Measurements from ENCODE around the gene EML5. TPM values are rescaled to one million over a fixed set of nuclear protein-coding genes. Genes with fewer than 3 reads are reported as not detected.
"Not testable (repeated sequence)": the region's sequence is repeated elsewhere in the genome, so short reads cannot be mapped to it uniquely, and the experiment has no call there.

Gene EML5
- total RNA-seq, 2 donors from 2014 or later, result 1.1 to 1.4 TPM

DNA sequence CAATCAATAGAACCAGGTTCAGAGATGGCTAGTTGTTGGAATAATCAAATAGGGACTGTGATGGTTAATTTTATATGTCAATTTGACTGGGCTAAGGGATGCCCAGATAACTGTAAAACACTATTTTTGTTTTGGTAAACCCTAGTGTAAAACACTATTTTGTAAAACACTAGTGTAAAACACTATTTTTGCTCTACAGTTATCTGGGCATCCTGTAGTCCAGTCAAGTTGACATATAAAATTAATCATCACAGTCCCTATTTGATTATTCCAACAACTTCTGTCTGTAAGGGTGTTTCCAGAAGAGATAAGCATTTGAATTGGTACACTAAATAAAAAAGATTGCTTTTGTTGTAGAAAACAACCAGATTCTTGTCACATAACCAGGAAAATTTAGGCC is 15.6 kb upstream of the EML5 start:
- DNase-seq (ENCODE audit: low spot score), result no peak
- intact Hi-C loops (cut with DNase I), result no loop called here

DNA sequence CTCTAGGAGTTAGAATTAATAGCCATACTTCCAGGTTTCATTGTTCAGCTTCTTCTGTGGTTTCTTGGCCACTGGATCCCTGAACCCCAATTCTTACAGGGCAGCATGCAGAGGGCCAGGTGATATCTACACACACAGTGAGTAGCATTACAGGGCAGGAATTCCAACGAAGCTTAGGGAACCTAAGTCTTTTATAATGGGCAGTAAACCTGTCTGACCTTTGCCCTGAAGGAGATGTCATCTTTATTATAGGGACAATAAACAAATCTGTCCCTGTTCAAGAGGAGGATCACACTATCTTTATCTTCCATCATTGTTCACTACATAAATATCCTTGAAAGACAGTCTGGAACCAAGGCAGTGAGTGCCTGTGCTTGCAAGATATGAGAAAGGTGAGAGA is 11.7 kb upstream of the EML5 start:
- intact Hi-C loops (cut with DNase I), result no loop called here
- no peak for DNase-seq (ENCODE audit: low spot score)

DNA sequence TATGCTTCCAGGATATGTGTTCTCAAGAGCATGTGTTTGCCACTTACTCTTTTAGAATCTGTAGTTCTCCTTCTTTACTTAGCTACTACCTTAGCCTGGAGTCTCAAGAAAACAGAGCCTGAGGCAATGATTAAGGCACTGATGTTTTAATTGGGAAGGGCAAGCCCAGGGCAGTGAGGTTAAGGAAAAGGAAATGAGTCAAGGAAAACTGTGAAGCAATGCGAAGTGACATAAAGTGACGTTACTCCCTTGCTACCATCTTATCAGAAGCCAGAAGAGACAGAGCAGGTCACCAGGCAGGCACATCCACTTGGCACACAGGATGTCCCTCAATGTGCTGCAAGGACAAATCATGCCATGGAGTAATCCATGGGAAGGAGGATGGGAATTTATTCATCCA is 11.3 kb upstream of the EML5 start:
- intact Hi-C loops (cut with DNase I), result no loop called here

DNA sequence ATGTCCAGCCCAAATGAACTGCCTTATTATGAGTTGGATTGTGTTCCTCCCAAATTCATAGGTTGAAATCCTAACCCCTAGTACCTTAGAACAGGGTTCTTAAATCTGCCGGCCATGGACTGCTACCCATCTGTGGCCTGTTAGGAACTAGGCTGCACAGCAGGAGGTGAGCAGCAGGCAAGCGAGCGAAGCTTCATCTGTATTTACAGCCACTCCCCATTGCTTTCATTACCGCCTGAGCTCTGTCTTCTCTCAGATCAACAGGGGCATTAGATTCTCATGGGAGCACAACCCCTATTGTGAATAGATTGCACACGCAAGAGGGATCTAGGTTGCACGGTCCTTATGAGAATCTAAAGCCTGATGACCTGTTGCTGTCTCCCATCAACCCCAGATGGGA is 9.8 kb upstream of the EML5 start:
- intact Hi-C loops (cut with DNase I), result no loop called here
- no peak for DNase-seq (ENCODE audit: low spot score)

More for the DNA sequence above, 11.3 kb upstream of the EML5 start:
- no peak for DNase-seq (ENCODE audit: low spot score)

DNA sequence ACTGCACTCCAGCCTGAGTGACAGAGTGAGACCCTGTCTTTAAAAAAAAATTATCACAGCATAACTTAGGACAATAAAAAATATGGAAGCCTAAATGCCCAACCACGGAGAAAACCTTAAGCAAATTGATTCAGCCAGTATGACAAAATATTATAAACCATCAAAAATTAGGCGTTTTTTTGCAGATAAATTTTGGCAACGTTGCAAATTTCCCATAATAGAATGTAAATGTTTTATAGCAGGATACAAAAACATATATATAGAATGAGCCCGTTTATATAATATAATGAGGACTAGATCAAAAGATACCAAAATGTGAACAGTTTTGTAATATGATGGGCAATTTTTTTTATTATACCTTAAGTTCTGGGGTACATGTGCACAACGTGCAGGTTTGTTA is 6.8 kb upstream of the EML5 start:
- intact Hi-C loops (cut with DNase I), result no loop called here
- DNase-seq (ENCODE audit: low spot score), result no peak

DNA sequence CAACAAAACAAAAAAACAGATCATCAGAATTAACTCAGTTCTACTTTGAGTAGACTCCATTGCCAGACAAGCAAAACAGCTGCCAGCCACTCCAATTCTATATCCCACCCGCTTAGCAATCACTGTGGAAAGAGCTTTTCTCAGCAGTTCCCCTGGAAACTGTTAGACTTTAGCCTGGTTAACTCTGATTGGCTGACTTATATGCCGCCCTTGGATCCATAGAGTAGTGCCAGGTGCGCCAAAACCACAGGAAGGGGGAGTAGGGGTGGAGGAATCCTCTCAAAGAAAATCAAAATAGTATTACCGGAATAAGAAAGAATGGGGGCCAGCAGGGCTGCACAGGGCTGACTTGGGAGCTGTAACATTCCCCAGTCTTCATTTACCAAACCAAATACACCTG is 5.4 kb upstream of the EML5 start:
- DNase-seq (ENCODE audit: low spot score), result peak; percentile 58
- intact Hi-C loops (cut with DNase I), result no loop called here

DNA sequence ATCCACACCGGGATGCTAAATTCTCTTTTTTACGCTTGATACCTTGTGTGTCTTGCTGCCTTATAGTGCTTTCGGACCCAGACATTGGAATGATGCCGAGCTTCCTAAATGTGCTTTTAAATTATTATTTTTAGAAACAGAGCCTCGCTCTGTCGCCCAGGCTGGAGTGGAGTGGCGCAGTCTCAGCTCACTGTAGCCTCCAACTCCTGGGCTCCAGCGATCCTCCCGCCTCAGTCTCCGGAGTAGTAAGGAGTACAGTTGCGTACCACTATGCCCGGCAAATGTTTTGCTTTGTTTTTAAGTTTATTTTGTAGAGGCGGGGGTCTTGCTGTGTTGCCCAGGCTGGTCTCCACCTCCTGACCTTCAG is 489 bp upstream of the EML5 start:
- intact Hi-C loops (cut with DNase I), result no loop called here
- DNase-seq (ENCODE audit: low spot score), result no peak

DNA sequence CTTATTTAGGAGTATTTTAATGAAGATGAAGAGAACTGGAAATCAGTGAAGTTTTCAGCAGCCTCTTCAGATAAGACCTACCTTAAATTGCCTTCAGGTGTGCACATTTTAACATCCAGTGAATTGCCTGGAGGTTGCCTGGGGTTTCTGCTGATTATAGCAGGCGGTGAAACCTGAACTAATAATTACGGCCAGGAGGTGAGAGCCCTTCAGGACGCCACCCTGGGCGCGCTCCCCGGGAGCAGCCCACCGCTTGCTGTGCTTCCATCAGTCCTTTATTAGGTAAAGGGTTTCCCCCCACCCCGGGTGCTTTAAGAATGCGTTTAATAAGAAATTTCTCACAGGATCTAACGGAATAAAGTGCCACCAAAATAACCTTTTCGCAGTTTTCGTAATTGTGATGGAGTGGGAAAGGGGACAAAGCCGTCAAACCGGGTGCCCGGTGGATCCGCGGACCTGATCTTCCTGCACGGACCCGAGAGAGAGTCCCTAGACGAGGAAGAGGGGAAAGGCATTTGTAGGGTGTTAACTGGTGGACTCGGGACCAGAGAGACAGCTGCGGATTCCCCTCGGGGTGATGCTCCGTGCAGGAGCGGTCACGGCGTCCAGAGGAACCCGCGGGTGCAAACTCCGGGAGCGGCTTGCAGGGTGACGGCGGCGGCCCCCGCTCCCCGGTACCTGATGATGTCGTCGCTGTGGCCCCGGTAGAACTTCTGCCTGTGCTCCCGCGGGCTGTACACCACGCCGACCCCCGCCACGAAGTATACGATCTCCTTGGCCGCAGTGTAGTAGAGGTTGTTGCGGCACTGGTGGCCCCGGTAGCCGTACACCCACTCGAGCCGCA is 902 bp downstream of the EML5 start:
- peak; percentile 83 for DNase-seq (ENCODE audit: low spot score)
- intact Hi-C loops (cut with DNase I), result no loop called here

DNA sequence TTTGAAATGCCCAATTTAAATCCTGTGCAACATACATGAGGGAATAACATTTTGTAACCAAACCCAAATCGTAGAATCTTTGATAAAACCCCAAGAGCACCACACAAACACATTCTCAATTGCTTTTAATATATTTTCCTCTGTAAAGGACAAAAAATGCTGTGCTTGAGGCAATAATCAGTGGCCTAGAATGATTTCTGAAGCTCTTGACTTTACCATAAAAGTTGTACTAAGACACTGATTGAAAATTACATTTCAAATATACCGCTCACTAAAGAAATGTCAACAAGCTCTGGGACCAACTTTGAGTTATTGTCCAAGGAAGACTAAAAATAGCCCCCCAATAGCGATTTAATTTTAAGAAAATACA is 1.5 kb downstream of the EML5 start:
- no peak for DNase-seq (ENCODE audit: low spot score)
- intact Hi-C loops (cut with DNase I), result no loop called here

DNA sequence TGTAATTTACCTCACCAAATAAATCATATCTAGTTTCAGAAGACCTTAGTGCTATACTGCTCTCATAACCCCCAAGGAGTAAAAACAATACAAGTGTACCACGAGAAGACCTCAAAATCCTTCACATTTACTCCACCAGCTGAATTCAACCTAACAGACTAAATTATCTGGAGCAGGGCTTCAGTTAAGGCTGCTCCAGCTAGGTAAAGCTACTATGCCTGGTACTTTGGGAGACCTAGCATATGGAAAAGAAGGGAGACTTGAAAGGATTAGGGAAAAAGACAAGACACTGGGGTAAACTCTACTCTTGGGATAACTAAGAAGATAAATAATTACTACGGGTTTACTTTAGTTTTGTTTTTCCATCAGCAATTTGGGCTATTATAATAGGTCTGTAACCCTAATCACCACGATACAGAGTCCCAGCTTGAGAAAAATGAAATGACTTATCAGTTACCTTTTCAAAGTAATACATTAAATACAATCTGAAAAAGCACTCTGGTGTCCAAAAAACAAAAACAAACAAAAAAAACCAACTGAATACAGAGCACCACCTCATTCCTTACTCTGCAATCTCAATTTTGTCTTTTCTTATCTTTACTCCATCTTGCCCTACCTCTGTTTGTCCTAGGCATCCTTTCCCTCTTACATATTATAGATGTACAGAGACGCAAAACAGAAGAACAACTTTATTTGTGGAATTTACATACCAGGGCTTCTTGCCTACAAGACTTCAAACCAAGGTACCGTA is 2.1 kb downstream of the EML5 start:
- DNase-seq (ENCODE audit: low spot score), result no peak
- intact Hi-C loops (cut with DNase I), result no loop called here

DNA sequence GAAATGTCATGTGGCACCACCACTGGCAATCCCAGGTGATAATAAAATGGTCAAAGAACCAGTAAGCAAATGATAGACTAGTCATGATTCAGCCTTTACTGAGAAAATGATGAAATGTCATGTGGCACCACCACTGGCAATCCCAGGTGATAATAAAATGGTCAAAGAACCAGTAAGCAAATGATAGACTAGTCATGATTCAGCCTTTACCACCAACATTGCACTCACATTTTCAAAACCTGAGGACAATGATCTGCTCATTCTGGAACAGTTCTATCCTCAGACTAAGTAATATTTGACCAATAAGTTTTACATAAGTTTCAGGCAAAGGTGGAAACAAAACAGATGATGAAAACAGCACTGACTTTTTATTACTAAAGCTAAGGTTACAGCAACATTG is 3.2 kb downstream of the EML5 start:
- intact Hi-C loops (cut with DNase I), result not testable (repeated sequence)

DNA sequence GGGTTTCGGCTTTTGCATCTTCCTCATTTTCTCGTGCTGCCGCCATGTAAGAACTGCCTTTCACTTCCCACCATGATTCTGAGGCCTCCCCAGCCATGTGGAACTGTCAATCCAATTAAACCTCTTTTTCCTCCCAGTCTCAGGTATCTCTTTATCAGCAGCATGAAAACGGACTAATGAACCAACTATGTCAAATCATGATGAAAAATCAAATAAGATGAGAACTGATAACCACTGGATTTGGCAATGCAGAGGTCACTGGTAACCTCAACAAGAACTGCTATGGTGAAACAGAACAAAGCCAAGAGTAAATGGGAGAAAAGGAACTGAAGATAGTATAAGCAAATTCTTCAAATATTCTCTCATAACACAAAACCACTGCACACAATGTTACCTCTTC is 6.0 kb downstream of the EML5 start:
- DNase-seq (ENCODE audit: low spot score), result no peak
- intact Hi-C loops (cut with DNase I), result no loop called here

More for the DNA sequence above, 3.2 kb downstream of the EML5 start:
- not testable (repeated sequence) for DNase-seq (ENCODE audit: low spot score)

DNA sequence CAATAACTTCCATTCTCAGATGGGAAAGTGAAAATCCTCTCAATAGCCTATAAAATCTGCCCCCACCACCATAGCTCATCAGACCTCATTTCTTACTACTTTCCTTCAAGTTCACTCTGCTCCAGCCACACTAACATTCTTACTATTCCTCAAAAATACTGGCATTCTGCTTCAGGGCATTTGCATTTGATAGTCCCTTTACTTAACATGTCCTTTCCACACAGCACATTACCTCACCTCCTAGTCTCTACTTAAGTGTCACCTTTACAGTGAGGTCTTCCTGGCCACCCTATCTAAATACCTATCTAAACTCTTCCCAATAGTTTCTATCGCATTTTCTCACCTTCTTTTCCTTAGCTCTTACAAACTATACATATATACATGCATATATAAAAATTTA is 6.8 kb downstream of the EML5 start:
- intact Hi-C loops (cut with DNase I), result no loop called here
- DNase-seq (ENCODE audit: low spot score), result no peak

DNA sequence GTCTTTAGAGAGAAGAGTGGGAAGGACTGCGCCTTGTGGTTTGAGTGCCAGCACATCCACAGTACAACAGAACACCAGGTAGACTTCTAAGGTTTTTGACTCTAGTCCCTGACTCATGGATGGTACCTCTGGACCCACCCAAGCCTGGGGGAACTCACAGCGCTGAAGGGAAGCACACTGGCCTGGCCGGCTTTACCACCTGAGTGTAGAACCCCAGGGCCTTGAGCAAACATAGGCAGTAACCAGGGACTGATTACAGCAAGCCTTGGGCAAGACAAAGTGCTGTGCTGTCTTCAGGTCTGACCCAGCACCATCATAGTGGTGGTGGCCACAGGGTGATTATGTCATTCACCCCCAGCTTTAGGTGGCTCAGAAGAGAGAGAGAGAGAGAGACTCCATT is 17.2 kb downstream of the EML5 start:
- no peak for DNase-seq (ENCODE audit: low spot score)
- intact Hi-C loops (cut with DNase I), result no loop called here

DNA sequence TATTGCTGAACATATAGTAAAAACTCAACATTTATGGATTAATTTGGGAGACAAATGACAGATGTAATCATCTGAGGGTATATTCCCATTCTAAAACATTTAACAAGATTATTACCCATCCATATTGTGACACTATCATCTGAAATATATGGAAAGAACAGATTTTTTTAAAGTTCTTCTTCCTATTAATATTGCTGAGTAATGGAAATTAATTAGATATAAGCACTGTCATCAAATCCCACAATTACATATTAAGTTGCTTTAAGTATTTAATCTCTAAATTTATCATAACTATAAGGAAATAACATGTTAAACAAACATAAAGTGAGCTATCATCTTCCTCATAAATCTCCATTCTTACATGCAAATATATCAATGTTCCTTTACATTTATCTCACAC is 22.0 kb downstream of the EML5 start:
- DNase-seq (ENCODE audit: low spot score), result no peak
- intact Hi-C loops (cut with DNase I), result no loop called here

DNA sequence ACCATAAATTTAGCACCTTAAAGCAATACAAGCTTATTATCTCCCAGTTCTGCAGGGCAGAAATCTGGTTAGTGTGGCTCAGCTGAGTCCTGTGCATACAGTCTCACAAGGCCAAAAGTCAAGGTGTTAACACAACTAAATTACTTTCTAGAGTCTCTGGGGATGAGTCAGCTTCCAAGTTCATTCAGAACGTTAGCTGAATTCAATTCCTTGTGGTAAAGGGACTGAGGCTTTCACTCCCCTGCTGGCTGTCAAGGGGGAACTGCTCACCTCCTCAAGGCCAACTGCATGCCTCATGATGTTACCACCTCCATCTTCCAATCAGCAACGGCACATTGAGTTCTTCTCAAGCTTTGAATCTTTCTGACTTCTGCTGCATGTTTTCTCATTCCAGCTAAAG is 27.6 kb downstream of the EML5 start:
- DNase-seq (ENCODE audit: low spot score), result no peak
- intact Hi-C loops (cut with DNase I), result no loop called here

DNA sequence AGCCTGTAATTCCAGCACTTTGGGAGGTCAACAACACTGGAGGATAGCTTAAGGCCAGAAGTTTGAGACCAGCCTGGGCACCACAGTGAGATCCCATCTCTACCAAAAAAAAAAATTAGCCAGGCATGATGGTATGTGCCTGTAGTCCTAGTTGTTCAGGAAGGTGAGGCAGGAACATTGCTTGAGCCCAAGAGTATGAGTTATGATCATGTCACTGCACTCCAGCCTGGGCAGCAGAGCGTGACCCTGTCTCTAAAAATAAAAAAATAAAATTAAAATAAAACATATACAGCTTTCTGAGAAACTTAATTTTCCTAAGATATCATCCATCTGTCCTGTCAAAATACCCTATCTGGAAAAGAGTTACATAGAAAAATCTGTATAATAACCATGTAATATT is 38.9 kb downstream of the EML5 start:
- DNase-seq (ENCODE audit: low spot score), result no peak
- intact Hi-C loops (cut with DNase I), result no loop called here

DNA sequence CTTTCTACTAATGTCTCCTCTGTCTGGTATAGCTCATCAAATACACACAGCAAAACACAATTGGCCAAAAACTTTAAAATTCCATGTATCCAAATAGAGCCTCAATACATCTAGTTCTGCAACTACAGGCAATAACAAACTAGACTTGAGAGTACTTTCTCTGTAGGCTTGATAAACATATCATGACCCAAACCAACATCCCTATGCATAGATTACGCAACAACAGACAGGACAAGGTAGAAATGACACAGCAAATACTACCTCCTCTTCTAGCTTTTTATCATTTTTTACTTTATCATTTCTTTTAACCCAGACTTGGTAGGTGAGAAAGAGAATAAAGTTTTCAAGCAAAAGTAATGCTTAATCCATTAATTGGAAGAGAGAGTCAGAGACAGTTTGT is 41.8 kb downstream of the EML5 start:
- DNase-seq (ENCODE audit: low spot score), result no peak
- intact Hi-C loops (cut with DNase I), result no loop called here

DNA sequence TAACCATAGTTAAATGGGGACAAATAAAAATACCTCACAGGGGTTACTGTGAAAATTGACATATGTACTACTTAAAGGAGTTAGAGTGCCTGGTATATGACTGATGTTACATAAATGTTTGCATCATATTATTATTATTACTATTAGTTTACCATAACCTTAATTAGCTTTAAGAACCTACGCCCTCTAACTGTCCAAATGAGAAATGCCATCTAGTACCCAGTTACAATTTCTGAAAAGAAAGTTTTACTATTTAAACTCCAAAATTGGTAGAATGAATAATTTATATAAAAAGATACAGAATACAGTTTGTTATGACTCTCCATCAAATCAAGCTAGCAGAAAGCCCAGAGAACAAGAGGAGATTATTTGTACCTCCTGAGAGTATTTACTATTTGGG is 42.3 kb downstream of the EML5 start:
- intact Hi-C loops (cut with DNase I), result no loop called here

DNA sequence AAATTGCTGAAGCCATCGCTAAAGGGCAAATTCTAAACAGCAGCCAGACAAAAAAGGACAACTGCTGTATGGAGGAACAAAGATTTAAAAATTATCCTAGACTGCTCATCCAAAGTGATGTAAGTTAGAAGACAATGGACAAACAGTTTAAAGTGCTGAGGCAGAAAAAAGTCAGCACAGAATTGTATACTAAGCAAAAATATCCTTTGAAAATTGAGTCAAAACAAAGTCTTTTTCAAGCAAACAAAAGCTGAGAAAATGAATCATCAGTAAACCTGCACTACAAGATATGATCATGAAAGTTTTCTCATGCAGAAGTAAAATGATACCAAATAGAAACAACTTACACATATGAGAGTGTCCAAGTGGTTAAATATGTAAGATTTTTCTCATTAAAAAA is 43.6 kb downstream of the EML5 start:
- DNase-seq (ENCODE audit: low spot score), result no peak
- intact Hi-C loops (cut with DNase I), result no loop called here

More for the DNA sequence above, 42.3 kb downstream of the EML5 start:
- no peak for DNase-seq (ENCODE audit: low spot score)

DNA sequence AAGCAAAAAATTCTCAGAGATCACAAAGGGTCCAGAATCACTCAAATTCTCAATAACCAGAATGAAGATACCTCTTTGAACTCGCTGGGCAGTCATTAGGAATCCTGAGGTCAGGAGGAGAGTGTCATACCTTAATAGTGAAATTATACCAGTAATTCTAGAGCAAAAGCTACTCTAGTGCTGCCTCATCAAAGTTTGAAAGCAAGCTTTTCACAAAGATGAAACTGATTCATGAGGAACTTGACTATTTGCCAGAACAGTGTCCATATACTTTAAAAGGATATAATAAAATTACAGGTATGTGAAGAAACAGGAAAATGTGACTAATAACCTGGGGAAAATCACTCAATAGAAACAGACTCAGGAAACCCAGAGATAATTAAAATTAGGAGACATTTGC is 44.5 kb downstream of the EML5 start:
- intact Hi-C loops (cut with DNase I), result no loop called here

More for the DNA sequence above, 44.5 kb downstream of the EML5 start:
- DNase-seq (ENCODE audit: low spot score), result no peak
